ENCODE results near the gene EIF4E2. TPM values are rescaled to one million over a fixed set of nuclear protein-coding genes. Genes with fewer than 3 reads are reported as not detected.

Gene EIF4E2
- total RNA-seq, 2 donors from 2014 or later, result 39.2 to 40.6 TPM

DNA sequence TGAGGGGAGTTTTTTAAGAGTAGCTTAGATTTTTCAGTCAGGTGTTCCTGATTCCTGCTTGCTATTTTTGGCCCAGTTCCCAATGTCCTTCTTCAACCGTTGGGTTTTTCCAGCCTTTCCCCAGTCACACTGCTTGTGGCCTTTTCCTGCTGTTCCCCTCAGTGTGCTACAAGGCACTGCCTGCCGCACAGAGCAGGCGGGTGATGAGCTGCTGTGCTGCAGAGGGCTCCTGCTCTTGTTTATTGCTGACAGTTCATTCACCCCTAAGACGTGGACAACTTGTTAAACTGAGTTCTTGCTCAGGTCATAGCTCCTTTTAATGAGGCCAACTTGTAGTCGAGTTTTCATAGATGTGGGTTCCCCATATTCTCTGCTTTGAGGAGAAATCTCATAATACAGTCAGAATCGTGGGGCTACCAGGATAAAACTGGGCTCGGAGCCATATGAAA is 20.6 kb downstream of the EIF4E2 start:
- H3K4me3 ChIP-seq, result no peak overlapping the region
- no peak for TF ChIP-seq POLR2AphosphoS5 (IDR thresholded peaks at IDR 0.05)
- no peak for TF ChIP-seq POLR2A (IDR thresholded peaks at IDR 0.05)
- TF ChIP-seq, protein P1, sequence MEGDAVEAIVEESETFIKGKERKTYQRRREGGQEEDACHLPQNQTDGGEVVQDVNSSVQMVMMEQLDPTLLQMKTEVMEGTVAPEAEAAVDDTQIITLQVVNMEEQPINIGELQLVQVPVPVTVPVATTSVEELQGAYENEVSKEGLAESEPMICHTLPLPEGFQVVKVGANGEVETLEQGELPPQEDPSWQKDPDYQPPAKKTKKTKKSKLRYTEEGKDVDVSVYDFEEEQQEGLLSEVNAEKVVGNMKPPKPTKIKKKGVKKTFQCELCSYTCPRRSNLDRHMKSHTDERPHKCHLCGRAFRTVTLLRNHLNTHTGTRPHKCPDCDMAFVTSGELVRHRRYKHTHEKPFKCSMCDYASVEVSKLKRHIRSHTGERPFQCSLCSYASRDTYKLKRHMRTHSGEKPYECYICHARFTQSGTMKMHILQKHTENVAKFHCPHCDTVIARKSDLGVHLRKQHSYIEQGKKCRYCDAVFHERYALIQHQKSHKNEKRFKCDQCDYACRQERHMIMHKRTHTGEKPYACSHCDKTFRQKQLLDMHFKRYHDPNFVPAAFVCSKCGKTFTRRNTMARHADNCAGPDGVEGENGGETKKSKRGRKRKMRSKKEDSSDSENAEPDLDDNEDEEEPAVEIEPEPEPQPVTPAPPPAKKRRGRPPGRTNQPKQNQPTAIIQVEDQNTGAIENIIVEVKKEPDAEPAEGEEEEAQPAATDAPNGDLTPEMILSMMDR (IDR thresholded peaks at IDR 0.05), result no peak
- no peaks in the 10 kb centered on the region for H3K27me3 ChIP-seq (replicated peaks; ENCODE audit: insufficient read depth)
- H3K36me3 ChIP-seq, result peaks cover 13 to 23% of the 10 kb centered on the region in 2 donors
- 62% methylated on average over 7 of the region's 7 CpGs for WGBS
- H3K27ac ChIP-seq, result no peak overlapping the region
- intact Hi-C loops (cut with DNase I), result no loop called here
- no peaks in the 10 kb centered on the region for H3K4me1 ChIP-seq (replicated peaks)
- no peaks in the 10 kb centered on the region for H3K9me3 ChIP-seq
- DNase-seq (ENCODE audit: low spot score), result no peak

DNA sequence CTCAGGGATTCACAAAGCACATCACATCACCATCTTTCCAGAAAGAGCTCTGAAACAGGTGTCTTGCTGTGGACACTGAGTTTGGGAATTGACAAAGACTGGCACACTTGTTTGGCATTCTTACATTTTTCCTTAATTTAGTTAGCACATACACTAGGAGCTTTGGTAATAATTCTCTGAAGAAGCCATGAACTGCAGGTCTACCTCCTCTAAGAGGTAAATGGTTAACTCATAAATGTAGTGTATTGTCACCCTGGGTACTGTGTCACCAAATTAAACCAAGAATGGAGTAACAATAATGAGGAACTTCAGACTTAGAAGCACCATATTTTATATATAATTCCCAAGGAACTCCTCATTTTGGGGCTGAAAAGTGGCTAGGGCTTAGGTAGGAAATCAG is 22.6 kb downstream of the EIF4E2 start:
- H3K4me1 ChIP-seq (replicated peaks), result no peaks in the 10 kb centered on the region
- no peak for TF ChIP-seq POLR2A (IDR thresholded peaks at IDR 0.05)
- TF ChIP-seq, protein P1 (IDR thresholded peaks at IDR 0.05), result no peak
- TF ChIP-seq POLR2AphosphoS5 (IDR thresholded peaks at IDR 0.05), result no peak
- intact Hi-C loops (cut with DNase I), result no loop called here
- H3K27ac ChIP-seq, result no peak overlapping the region
- no peak for DNase-seq (ENCODE audit: low spot score)
- no peak overlapping the region for H3K4me3 ChIP-seq
- H3K36me3 ChIP-seq, result peaks cover 0 to 9% of the 10 kb centered on the region in 2 donors
- no peaks in the 10 kb centered on the region for H3K27me3 ChIP-seq (replicated peaks; ENCODE audit: insufficient read depth)
- no peaks in the 10 kb centered on the region for H3K9me3 ChIP-seq

DNA sequence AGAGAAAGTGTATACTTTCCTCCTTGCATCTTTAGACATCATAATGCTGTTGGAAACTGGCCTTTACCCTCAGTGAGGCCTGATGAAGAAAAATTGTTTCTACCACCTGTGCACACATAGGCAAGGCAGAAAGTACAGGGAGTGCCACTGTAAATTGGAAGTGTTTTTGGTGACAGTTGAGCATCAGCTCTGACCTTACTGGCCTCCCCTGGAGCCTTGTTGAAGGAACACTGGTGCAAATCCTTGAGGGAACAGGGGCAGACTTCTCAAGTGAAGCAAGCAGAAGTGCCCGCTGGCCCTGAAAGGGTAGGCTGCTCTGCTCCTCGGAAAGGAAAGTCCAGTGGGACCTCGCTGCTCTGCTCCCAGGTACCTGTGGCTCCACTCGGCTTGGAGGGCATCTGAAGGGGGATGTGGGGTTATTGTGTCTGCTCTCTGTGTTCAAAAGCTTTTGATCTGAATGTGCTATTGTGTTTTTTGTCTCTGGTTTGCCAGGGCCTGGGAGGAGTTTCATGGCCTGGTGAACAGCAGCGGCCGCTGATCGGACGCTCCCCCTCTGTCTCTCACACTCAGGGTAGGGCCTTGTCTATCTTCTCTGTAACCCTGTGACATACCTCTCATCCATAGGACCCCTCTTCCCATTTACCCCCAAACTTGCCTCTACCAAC is 23.4 kb downstream of the EIF4E2 start:
- Histone ChIP-seq H3K27ac (no peak overlapping the region), H3K4me1 (replicated peaks) (no peaks in the 10 kb centered on the region), H3K9me3 (no peaks in the 10 kb centered on the region), H3K27me3 (replicated peaks; ENCODE audit: insufficient read depth) (no peaks in the 10 kb centered on the region), H3K36me3 (peaks cover 0 to 6% of the 10 kb centered on the region in 2 donors), H3K4me3 (no peak overlapping the region)
- intact Hi-C loops (cut with DNase I), result no loop called here
- WGBS, result 77% methylated on average over 8 of the region's 8 CpGs
- DNase-seq (ENCODE audit: low spot score), result no peak
- no peak for TF ChIP-seq POLR2A (IDR thresholded peaks at IDR 0.05)
- TF ChIP-seq, protein P1 (IDR thresholded peaks at IDR 0.05), result no peak
- TF ChIP-seq POLR2AphosphoS5 (IDR thresholded peaks at IDR 0.05), result no peak

DNA sequence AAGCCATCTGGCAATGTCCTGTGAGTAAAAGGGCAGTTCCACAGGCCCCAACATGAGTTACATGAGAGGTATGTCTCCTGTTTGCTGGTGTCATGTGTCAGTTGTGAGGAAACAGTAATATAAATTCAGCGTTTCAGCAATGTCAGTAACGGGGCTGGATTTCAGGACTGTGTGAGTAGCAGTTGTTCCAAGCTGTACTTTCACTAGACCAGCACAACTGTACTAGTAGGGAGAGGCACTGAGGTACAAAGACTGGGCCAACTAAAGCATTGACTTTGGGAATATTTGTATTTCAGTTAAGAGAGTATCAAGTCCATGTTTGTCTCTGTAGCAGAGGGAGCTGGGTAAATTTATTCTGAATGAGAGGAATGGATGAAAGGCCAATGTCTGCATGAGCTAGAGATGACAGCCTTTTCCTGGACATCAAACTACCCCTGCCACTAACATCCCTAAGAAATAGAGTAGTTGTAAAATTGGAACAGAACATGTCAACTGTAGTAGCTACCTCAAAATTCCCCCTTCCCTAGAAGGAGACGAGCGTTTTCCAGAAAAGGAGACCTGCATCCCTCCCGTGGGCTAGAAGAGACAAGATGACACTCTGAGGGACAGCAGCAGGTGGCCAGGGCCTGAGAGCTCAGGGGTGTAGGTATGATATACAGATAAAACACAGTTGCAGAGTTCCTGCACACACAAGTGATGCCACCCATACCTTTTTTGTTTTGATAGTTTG is 24.4 kb downstream of the EIF4E2 start:
- DNase-seq (ENCODE audit: low spot score), result no peak
- TF ChIP-seq POLR2A (IDR thresholded peaks at IDR 0.05) (no peak), POLR2AphosphoS5 (IDR thresholded peaks at IDR 0.05) (no peak)
- TF ChIP-seq, protein P1 (IDR thresholded peaks at IDR 0.05), result no peak
- H3K27me3 ChIP-seq (replicated peaks; ENCODE audit: insufficient read depth), result no peaks in the 10 kb centered on the region
- WGBS, result 70% methylated on average over 5 of the region's 5 CpGs
- H3K4me3 ChIP-seq, result no peak overlapping the region
- intact Hi-C loops (cut with DNase I), result no loop called here
- H3K9me3 ChIP-seq, result no peaks in the 10 kb centered on the region
- no peak overlapping the region for H3K27ac ChIP-seq
- no peaks in the 10 kb centered on the region for H3K36me3 ChIP-seq
- H3K4me1 ChIP-seq (replicated peaks), result no peaks in the 10 kb centered on the region

DNA sequence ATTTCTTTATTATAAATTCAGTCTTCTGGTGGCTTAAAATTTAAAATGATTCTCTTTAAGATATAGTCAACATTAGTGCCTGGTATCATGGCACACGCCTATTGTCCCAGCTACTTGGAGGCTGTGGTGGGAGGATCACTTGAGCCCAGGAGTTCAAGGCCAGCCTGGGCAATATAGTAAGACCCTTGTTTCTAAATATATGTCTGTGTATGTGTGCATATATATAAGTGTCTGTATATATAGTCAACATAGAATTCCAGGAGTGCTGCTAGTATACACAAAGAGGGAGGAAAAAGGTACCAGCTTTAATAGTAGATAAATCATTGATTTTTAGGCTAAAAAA is 24.9 kb downstream of the EIF4E2 start:
- no peak overlapping the region for H3K27ac ChIP-seq
- H3K4me3 ChIP-seq, result no peak overlapping the region
- intact Hi-C loops (cut with DNase I), result no loop called here
- TF ChIP-seq POLR2A (IDR thresholded peaks at IDR 0.05) (no peak), POLR2AphosphoS5 (IDR thresholded peaks at IDR 0.05) (no peak)
- TF ChIP-seq, protein P1 (IDR thresholded peaks at IDR 0.05), result no peak
- H3K36me3 ChIP-seq, result no peaks in the 10 kb centered on the region
- H3K27me3 ChIP-seq (replicated peaks; ENCODE audit: insufficient read depth), result no peaks in the 10 kb centered on the region
- no peaks in the 10 kb centered on the region for H3K4me1 ChIP-seq (replicated peaks)
- no peak for DNase-seq (ENCODE audit: low spot score)
- 100% methylated on average over 1 of the region's 1 CpG for WGBS
- no peaks in the 10 kb centered on the region for H3K9me3 ChIP-seq

Measured in prostate gland (tissue), 2 donors.